ENCODE measurements around the gene C17orf100.
"Not testable (repeated sequence)": the region's sequence is repeated elsewhere in the genome, so short reads cannot be mapped to it uniquely, and the experiment has no call there.

The C17orf100 gene

GRCh38 chr17:6688944-6689343, 37.4 kb downstream of the C17orf100 start:
- DNase-seq (ENCODE audit: low read depth in 1 of 2, low spot score in 1 of 2) = no peak

GRCh38 chr17:6690641-6691040, 39.1 kb downstream of the C17orf100 start:
- no peak for DNase-seq (ENCODE audit: low read depth in 1 of 2, low spot score in 1 of 2)

- no peak for DNase-seq (ENCODE audit: low read depth in 1 of 2, low spot score in 1 of 2)
Observed at GRCh38 chr17:6691546-6691945, 40.0 kb downstream of the C17orf100 start.

- DNase-seq (ENCODE audit: low read depth in 1 of 2, low spot score in 1 of 2) = not testable (repeated sequence)
Observed at GRCh38 chr17:6691958-6692357, 40.4 kb downstream of the C17orf100 start.

GRCh38 chr17:6695051-6695450, 43.5 kb downstream of the C17orf100 start:
- no peak for DNase-seq (ENCODE audit: low read depth in 1 of 2, low spot score in 1 of 2)

- DNase-seq (ENCODE audit: low read depth in 1 of 2, low spot score in 1 of 2) = no peak
Observed at GRCh38 chr17:6695565-6695964, 44.0 kb downstream of the C17orf100 start.

- DNase-seq (ENCODE audit: low read depth in 1 of 2, low spot score in 1 of 2) = no peak
Observed at GRCh38 chr17:6696906-6697305, 45.3 kb downstream of the C17orf100 start.

- DNase-seq (ENCODE audit: low read depth in 1 of 2, low spot score in 1 of 2) = no peak
Observed at GRCh38 chr17:6698004-6698403, 46.4 kb downstream of the C17orf100 start.

GRCh38 chr17:6699997-6700947, 48.7 kb downstream of the C17orf100 start:
- no peak for DNase-seq (ENCODE audit: low read depth in 1 of 2, low spot score in 1 of 2)

- DNase-seq (ENCODE audit: low read depth in 1 of 2, low spot score in 1 of 2) = no peak
Observed at GRCh38 chr17:6700948-6701307, 49.4 kb downstream of the C17orf100 start.

- DNase-seq (ENCODE audit: low read depth in 1 of 2, low spot score in 1 of 2) = peak in 1 of 2 donors; percentile 9
Observed at GRCh38 chr17:6701719-6702118, 50.2 kb downstream of the C17orf100 start.

GRCh38 chr17:6702567-6703215, 51.1 kb downstream of the C17orf100 start:
- no peak for DNase-seq (ENCODE audit: low read depth in 1 of 2, low spot score in 1 of 2)

Measured in stimulated activated CD4-positive, alpha-beta T cell treated with anti-CD3 and anti-CD28 coated beads, Interleukin-15, amount 100 ng/mL, for 1 hour (primary cell).